Activated CD4-positive, alpha-beta T cell treated with anti-CD3 and anti-CD28 coated beads, Interleukin-2, amount 50 U/mL, for 24 hours (primary cell): ENCODE measurements around the gene THRAP3.
"Not testable (repeated sequence)": the region's sequence is repeated elsewhere in the genome, so short reads cannot be mapped to it uniquely, and the experiment has no call there.

Experiments used
- DNase-seq, 2 donors: peaks; one replicate each; pipeline ENCODE4 v3.0.0-alpha.2; 2020; ENCODE audit warnings: low read depth in 1 of 2, low spot score in 1 of 2

THRAP3 gene

DNA sequence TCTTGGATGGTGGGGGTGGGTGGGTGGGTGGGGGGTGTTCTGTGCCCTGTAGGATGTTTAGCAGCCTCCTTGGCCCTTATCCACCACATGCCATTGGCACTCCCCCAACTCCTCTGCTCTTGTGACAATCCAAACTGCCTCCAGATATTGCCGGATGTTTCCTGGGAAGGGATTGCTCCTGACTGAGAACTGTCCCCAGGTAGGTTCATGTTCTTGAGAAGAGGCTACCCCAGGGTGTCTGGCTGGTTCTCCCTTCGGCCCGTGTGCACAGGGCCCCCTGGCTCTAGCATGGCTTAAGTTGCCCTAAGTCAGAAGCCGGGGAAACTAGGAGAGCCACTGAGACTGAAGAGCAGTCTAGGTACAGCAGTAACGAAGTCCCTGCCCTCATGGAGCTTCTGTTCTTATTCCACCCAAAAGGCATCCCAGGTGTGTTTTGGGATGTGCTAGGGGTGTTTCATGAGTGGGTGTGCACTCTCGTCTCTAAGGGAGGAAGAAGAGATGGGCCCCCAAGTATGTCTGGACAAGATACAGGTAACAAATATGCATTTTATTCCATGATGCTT is 19.8 kb upstream of the THRAP3 start:
- DNase-seq = no peak

DNA sequence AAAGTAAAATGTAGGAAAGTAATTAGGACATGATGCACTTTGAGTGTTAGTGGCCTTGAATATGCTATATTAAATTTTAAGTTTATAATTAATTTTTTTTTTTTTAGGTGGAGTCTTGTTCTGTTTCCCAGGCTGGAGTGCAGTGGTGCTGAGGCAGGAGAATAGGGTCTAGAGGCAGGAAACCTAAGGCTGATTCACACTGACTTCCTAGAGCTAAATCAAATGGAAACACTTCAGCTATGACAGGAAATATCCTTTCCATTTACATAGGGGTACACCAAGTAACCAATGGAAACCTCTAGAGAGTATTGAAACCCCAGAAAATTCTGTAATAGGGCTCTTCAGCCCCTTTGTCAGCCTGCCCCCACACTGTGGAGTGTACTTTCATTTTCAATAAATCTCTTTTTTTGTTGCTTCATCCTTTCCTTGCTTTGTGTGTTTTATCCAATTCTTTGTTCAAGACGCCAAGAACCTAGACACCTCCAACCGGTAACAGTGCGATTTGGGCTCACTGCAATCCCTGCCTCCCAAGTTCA is 17.9 kb upstream of the THRAP3 start:
- DNase-seq = no peak

DNA sequence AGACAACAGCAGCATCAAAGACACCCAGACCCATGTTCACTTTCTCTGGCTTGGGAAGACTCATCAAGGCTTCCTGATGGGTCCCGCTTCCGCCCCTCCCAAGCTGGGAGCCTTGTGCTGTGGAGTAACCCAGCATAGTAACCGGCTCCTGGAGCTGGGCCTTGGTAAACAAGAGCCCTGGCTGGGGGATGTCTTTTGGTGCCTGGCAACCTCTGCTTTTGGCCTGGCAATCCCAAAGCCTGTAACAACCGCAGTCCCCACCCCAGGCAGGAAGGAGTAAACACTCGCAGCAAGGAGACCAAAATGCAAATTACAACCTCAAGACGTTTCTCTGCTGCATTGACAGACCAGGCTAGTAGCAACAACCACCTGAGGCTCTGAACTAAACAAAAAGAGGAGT is 16.9 kb upstream of the THRAP3 start:
- no peak for DNase-seq

DNA sequence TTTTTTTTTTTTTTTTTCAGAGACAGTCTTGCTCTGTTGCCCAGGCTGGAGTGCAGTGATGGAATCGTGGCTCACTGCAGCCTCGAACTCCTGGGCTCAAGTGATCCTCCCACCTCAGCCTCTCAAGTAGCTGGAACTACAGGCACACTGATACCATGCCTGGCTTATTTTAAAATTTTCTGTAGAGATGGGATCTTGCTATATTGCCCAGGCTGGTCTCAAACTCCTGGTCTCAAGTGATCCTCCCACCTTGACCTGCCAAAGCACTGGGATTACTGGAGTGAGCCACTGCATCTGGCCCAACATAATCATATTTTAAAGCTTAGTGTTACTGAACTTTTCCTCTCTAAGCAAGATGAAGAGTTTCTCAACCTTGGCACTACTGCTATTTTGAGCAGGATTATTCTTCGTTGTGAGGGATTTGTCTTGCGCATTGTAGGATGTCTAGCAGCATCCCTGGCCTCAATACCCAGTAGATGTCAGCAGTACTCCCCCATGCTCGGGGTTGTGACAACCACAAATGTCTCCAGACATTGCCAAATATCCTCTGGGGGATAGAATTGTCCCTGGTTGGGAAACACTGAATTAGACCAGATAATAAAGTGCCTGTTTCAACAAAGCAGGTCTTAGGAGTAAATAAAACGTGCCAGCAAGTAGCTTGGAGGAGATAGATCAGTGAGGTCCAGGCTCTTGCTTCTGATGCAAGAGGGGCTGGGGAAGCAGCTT is 15.1 kb upstream of the THRAP3 start:
- no peak for DNase-seq

DNA sequence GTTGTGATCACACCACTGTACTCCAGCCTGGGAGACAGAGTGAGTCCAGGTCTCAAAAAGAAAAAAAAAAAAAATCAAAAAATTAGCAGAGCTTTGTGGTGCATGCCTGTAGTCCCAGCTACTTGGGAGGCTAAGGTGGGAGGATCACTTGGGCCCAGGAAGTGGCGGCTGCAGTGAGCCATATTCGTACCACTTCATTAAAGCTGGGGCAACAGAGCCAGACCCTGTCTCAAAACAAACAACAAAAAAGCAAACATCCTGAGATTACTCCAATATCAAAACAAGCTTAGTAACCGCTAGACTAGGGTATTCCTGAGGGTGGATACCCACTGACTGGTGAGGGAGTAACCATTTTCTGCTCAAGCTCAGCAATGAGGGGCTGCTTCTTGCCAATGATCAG is 12.9 kb upstream of the THRAP3 start:
- no peak for DNase-seq

DNA sequence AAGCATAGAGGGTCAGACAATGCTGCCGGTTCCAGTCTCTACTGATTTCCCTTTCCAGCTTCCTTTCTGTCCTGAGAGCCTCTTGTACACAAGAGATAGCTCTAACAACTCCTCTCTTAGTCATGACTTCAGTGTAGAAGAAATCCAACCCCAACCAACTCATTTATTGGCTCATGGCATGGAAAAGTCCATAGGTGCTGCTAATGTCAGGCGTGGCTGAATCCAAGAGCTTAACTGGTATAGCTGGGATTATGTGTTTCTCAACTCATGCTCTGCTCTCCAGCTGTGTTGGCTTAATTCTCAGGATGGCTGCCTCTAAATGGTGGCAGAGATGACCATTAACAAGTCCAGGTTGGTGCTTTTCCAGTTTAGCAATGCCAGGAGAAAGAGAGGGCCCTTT is 12.4 kb upstream of the THRAP3 start:
- no peak for DNase-seq

DNA sequence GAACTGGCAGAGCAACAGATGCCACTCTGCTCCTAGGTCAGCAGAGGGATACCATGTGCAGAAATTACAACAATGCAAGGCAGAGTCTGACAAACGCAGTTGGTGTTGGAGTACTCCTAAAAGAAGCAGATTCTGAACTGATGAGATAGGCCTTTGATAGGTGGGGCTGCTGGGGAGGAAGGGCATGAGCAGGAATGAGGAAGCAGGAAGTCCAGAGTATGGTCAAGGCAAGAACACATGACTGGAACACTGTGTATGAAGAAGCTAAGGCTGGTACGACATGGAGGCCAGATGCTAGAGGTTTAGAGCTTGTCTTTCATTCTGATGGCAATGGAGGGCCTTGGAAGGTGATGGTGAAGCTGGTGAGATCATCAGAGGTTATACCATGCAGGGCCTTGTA is 11.5 kb upstream of the THRAP3 start:
- no peak for DNase-seq

DNA sequence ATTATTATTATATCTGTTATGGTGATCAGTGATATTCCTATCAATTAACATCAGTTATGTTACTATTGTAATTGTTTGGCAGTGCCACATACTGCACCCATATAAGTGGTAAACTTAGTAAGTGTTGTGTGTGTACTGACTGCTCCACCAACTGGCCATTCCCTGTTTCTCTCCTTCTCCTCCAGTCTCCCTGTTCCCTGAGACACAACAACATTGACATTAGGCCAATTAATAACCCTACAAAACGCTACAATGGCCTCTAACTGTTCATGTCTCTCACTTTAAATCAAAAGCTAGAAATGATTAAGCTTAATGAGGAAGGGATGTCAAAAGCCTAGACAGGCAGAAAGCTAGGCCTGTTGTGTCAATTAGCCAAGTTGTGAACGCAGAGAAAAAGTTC is 6.6 kb upstream of the THRAP3 start:
- no peak for DNase-seq

DNA sequence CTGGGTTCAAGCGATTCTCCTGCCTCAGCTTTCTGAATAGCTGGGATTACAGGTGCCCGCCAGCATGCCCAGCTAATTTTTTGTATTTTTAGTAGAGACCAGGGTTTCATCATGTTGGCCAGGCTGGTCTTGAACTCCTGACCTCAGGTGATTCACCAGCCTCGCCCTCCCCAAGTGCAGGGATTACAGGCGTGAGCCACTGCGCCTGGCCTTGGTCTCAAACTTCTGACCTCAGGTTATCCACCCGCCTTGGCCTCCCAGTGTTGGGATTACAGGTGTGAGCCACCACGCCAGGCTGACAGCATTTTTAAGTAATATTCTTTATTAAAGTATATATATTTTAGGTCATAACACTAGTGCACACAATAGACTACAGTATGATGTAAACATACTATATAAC is 2.3 kb upstream of the THRAP3 start:
- not testable (repeated sequence) for DNase-seq

DNA sequence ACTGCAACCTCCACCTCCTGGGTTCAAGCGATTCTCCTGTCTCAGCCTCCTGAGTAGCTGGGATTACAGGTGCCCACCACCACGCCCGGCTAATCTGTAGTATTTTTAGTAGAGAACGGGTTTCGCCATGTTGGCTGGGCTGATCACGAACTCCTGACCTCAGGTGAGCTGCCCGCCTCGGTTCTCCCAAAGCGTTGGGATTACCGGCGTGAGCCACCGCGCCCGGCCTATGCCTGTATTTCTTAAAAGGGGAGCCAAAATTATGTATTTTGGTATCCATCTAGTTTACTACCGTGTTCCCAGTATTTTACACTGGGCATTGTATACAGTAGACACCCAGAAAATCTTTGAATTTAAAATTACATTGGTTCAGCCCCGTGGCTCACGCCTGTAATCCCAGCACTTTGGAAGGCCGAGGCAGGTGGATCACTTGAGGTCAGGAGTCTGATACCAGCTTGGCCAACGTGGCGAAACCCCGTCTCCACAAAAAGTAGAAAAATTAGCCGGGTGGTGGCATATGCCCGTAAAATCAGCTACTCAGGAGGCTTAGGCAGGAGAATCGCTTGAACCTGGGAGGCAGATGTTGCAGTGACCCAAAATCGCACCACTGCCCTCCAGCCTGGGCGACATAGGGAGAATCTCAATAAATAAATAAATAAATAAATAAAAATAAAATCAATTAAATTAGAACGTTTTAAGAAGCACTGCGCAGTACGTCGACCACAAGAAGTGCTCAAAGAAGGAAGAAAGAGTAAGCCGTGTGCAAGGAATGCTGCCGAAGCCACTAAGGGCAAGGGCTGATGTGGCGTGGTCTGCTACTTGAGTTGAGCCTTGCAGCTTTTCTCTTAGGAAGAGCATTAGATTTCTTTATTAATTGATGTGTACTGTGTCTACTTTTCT is 1.5 kb upstream of the THRAP3 start:
- no peak for DNase-seq

DNA sequence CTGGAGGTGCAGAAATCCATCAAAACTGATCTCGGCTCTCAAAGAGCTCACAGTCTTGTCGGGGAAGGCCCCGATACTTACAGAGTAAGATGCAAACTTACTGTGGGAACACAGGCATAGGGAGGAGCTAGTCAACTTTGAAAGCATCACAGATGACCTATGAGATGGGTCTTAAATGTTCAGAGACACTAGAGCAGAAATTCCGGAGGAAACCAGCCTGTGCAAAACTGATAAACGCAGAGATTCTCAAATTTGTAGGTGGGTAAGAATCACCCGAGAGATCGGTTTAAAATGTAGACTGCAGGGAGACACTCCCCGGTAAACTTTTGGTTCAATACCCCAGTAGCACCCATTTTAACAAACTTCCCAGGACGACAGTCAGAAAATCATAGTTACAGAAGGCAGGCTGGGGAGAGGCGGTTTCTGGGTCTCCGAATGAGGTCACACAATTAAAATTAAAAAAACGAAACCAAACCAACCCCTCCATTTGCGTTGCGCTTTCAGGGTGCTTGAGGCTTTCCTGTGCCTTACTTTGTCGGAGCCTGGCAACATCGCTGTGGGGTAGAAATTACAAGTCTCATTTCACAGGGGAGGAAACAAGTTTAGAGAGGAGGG is 755 bp upstream of the THRAP3 start:
- DNase-seq = peak in 1 of 2 donors; percentile 24

DNA sequence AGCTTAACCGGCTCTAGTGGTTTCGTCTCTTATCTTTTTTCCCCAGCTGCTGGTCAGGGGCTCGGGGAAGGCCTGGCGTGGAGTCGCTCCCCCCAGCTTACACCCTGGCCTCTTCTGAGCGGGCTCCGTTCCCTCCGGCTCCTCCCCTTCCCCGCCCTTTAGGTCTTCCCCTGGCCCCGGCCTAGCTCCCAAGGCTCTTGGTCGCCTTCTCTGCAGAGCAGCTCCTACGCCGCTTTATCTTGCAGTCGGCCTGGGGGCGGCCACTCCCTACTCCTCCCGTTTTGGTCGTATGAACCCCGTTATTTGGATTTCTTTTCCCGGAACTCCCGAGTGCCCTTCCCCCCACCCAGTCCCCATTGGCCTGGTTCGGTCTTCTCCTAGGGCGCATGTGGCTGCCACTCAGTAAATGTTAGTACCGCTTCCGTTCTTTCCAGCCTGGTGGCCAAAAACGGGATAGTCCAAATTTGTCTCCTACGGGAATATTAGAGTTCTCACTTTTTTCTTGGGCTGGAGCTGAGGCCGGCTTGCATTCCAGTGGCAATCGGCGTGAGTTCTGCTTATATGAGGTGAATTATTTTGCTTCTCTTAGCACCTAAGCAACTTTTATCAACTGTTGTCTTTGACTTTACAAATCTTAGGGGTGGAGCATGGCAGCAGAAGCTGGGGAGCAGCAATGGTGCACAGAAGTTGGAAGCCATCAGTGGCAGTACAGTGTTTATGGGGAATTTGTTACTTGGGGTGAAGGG is 467 bp downstream of the THRAP3 start:
- DNase-seq = no peak

DNA sequence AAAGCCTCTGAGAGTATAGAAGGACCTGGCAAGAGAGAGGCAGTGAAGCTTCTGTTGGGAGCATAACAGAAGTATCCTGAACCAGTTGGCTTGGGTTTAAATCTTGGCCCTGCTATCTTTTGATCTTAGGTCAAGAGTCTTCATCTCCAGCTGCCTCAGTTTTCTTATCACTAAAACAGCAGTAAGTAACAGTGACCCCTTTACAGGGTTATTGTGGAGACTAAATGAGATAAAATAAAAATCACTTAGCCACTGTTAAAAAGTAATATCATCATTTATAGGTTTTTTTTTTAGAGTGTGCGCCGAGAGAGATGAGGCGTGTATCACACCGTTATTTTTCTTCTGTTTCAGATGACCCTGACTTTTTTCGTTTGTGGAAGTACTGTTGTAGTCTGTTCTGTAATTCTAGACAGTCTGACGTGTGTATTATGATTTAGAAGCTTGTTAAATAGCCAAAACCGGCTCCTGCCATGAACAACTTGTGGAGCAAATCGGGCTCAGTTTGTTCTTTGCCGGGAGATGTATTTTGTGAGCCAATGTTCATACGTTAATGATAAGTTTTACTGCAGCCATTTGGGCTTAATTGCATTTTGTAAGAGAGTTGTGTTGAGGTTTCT is 1.1 kb downstream of the THRAP3 start:
- no peak for DNase-seq

DNA sequence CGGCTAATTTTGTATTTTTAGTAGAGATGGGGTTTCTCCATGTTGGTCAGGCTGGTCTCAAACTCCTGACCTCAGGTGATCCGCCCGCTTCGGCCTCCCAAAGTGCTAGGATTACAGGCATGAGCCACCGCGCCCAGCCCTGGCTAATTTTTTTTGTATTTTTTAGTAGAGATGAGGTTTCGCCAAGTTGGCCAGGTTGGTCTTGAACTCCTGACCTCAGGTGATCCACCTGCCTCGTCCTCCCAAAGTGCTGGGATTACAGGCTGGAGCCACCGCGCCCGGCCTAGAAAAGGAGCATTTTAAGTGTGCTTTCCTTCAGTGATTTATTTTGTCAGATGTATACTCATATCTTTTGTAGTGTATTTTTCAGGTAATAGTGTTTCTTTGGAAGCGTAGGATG is 6.0 kb downstream of the THRAP3 start:
- DNase-seq = not testable (repeated sequence)

DNA sequence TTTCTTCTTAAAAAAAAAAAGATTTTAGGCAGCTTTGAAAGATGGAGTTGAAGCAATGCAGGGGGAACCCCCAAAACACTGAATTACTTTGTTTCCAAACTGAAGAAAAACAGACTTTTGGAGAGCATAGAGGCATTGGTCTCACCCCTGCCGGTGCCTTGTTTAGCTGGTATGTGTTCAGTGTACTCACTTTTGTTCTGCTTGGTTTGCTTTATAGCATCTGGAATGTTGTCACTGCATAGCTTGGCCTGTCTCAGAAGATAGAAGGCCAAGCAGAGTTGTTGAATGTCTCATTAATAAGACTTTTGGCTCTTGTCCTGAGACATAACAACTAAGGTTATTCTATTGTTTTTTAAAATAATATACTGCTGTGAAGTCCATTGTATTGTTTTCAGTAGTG is 6.9 kb downstream of the THRAP3 start:
- DNase-seq = no peak

DNA sequence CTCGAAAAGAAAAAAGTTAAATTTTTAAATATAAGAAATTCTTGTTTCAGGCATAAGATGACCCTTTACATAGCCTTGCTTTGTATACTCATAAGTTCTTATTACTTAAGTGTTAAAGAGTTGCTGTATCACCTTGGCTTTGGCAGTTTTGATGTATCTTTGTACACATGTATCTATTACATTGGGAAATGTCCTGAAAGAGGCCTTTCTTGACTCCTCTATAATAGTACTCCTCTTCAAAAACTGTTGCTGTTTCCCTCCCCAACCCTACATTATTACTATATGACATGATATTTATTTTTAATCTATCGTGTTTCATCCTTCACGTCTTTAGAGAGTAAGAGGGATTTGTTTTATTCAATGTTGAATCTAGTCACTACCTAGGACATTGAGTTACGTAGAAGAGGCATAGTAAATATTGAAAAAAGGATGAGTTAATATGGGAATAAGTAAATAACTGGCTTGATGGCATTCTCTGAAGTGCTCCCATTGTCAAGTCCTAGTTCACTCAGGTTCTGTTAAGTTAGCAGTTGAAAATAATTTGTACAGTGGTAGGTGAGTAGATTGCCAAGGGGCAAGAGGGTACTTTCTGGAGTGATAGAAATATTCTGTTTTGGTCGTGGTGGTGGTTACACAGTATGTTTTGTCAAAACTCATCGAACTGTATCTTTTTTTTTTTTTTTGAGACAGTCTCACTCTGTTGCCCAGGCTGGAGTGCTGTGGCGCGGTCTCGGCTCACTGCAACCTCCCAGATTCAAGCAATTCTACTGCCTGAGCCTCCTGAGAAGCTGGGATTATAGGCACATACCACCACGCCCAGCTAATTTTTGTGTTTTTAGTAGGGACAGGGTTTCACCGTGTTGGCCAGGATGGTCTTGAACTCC is 8.2 kb downstream of the THRAP3 start:
- no peak for DNase-seq

DNA sequence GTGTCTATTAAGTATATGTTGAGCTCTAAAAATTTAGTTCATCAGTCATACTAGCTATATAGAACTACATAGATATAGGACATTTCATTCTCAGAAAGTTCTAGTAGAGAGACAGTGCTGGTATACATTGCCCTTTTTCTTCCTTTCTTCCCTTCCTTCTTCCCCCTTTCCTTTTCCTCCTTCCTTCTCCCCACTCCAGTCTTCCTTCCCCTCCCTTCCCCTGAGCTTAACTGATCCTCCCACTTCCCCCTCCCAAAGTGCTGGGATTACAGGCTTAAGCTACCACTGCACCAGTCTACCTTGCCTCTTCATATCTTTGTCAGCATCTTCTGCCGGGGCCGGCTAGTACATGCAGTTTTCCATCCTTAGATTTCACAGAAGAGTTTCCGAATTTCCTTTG is 12.1 kb downstream of the THRAP3 start:
- no peak for DNase-seq

DNA sequence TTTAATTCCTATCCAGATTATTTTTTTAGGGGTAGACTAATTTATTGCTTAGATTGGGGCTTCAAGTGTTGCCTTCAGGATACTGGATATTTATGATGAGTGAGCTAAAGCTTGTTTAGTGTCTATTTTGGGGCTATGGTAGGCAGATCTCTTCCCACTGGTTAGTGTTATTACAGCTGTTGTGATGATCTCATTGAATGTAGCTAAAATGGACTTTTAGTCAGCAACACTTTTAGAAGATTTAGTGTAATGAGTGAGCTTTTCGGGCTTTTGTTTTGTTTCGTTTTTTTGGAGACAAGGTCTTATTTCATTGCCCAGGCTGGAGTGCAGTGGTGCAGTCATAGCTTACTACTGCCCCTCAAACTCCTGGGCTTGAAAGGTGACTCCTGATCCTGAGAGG is 14.2 kb downstream of the THRAP3 start:
- DNase-seq = no peak

DNA sequence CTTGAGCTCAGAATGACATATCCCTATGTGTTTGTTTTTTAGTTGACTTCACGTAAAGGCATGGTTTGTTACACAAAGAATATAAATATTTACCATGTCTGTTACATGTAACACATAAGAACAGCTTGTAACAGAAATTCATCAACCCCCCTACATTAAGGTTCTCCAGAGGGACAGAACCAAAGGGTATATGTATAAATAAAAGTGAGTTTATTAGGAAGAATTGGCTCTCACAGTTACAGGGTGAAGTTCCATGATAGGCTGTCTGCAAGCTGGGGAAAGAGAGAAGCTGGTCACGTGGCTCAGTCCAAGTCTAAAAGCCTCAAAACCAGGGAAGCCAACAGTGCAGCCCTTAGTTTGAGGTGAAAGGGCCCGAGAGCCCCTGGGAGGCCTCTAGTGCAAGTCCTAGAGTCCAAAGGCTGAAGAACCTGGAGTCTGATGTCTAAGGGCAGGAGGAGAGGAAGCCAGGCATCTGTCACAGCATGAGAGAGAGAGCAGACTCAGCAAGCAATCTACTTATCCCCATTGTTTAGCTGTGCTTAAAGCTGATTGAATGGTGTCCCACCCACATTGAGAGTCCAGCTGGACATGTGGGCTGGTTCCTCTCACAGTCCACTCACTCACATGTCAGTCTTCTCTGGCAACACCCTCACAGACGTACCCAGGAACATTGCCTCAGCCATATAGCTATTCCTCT is 15.8 kb downstream of the THRAP3 start:
- DNase-seq = no peak
